ENCODE measurements around the gene NPPA.

The NPPA gene

GRCh38 chr1:11817192-11817591 lies 30.4 kb downstream of the NPPA start:
- H3K27ac ChIP-seq, result no peak overlapping the region
- TF ChIP-seq ZFX (IDR thresholded peaks at IDR 0.05; ENCODE audit: borderline replicate concordance) (no peak), CTCF (IDR thresholded peaks at IDR 0.05) (no peak)

GRCh38 chr1:11813021-11813420 lies 34.6 kb downstream of the NPPA start:
- no peak overlapping the region for H3K27ac ChIP-seq
- TF ChIP-seq CTCF (IDR thresholded peaks at IDR 0.05), result no peak
- TF ChIP-seq ZFX (IDR thresholded peaks at IDR 0.05; ENCODE audit: borderline replicate concordance), result no peak

- TF ChIP-seq ZFX (IDR thresholded peaks at IDR 0.05; ENCODE audit: borderline replicate concordance) (no peak), CTCF (IDR thresholded peaks at IDR 0.05) (no peak)
- H3K27ac ChIP-seq, result peak overlapping the region; percentile 87
Measured at GRCh38 chr1:11807133-11807532, 40.5 kb downstream of the NPPA start.

GRCh38 chr1:11806307-11806936 lies 41.2 kb downstream of the NPPA start:
- TF ChIP-seq CTCF (IDR thresholded peaks at IDR 0.05) (no peak), ZFX (IDR thresholded peaks at IDR 0.05; ENCODE audit: borderline replicate concordance) (no peak)
- peak overlapping the region; percentile 87 for H3K27ac ChIP-seq

GRCh38 chr1:11805422-11806306 lies 41.9 kb downstream of the NPPA start, which contains the start of the genes CLCN6 and MTHFR:
CLCN6 (plus strand) TSS chr1:11806191; CDS start chr1:11806263, 72 bp downstream.
MTHFR (minus strand) TSS chr1:11805964; CDS start chr1:11803116, 2,848 bp downstream.
- H3K27ac ChIP-seq, result peak within 1 kb of the TSS; percentile 87
- TF ChIP-seq ZFX (IDR thresholded peaks at IDR 0.05; ENCODE audit: borderline replicate concordance), result no peak
- TF ChIP-seq CTCF (IDR thresholded peaks at IDR 0.05), result no peak

- H3K27ac ChIP-seq, result peak overlapping the region; percentile 87
- TF ChIP-seq CTCF (IDR thresholded peaks at IDR 0.05) (no peak), ZFX (IDR thresholded peaks at IDR 0.05; ENCODE audit: borderline replicate concordance) (no peak)
Measured at GRCh38 chr1:11804666-11805421, 42.7 kb downstream of the NPPA start.

GRCh38 chr1:11803924-11804665 lies 43.5 kb downstream of the NPPA start:
- peak overlapping the region; percentile 87 for H3K27ac ChIP-seq

Data from 22Rv1 (cell line).